Measurements from ENCODE around the gene BFSP1.

The BFSP1 gene

GRCh38 chr20:17520583-17520982 is 10.6 kb downstream of the BFSP1 start:
- DNase-seq (ENCODE audit: low spot score), result no peak

DNA sequence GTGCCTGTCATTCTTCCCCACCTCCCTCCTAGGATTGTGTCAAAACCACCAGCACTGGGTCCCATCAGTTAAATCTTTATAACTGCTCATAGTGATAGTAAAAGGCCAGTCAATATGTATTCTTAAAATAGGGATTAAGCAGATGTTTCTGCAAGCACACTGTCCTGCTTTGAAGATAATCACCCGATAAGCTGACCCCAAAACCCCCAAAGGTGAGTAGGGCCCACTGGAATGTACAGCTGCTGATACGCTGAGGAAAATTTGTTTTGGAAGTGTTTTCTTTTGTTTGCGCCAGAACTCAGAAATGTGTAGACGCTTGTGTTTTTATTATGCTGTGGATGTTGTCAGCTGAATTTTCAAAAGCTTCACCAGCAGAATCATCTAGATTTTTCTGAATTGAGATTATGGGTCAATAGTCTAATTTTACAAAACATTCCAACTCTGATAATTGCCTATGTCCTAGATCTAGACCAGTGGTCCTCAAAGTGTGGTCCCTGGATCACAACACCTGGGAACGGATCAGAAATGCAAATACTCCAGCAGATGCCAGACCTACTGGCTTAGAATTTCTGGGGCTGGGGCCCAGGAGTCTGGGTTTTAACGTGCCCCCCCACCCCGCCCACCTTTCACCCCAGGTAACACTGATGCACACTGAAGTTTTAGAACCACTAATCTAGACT is 11.4 kb downstream of the BFSP1 start:
- DNase-seq (ENCODE audit: low spot score), result no peak

GRCh38 chr20:17518339-17519052 is 12.7 kb downstream of the BFSP1 start:
- no peak for DNase-seq (ENCODE audit: low spot score)

GRCh38 chr20:17515053-17515452 is 16.1 kb downstream of the BFSP1 start:
- DNase-seq (ENCODE audit: low spot score), result no peak

- DNase-seq (ENCODE audit: low spot score), result no peak
These were observed 17.2 kb downstream of the BFSP1 start for GRCh38 chr20:17513939-17514338.

DNA sequence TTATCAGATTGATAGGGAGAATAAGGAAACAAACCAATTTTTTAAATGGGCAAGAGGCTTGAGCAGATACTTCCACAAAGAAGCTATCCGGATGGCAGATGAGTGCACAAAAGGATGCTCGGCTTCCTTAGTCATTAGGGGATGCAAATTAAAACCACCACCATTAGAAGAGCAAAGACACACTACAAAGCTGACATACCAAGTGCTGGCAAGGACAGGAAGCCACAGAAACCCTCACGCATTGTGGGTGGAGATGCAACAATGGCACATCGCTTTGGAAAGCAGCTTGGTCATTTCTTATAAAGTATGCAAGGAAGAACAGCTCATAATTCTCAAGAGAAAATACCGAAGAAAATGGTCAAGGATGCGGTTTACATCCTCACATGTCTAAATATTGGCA is 19.8 kb downstream of the BFSP1 start:
- no peak for DNase-seq (ENCODE audit: low spot score)

GRCh38 chr20:17510548-17510947 is 20.6 kb downstream of the BFSP1 start:
- DNase-seq (ENCODE audit: low spot score), result no peak

GRCh38 chr20:17508756-17509155 is 22.4 kb downstream of the BFSP1 start:
- no peak for DNase-seq (ENCODE audit: low spot score)

GRCh38 chr20:17507531-17507930 is 23.6 kb downstream of the BFSP1 start:
- no peak for DNase-seq (ENCODE audit: low spot score)

GRCh38 chr20:17507032-17507431 is 24.1 kb downstream of the BFSP1 start:
- peak; percentile 21 for DNase-seq (ENCODE audit: low spot score)

DNA sequence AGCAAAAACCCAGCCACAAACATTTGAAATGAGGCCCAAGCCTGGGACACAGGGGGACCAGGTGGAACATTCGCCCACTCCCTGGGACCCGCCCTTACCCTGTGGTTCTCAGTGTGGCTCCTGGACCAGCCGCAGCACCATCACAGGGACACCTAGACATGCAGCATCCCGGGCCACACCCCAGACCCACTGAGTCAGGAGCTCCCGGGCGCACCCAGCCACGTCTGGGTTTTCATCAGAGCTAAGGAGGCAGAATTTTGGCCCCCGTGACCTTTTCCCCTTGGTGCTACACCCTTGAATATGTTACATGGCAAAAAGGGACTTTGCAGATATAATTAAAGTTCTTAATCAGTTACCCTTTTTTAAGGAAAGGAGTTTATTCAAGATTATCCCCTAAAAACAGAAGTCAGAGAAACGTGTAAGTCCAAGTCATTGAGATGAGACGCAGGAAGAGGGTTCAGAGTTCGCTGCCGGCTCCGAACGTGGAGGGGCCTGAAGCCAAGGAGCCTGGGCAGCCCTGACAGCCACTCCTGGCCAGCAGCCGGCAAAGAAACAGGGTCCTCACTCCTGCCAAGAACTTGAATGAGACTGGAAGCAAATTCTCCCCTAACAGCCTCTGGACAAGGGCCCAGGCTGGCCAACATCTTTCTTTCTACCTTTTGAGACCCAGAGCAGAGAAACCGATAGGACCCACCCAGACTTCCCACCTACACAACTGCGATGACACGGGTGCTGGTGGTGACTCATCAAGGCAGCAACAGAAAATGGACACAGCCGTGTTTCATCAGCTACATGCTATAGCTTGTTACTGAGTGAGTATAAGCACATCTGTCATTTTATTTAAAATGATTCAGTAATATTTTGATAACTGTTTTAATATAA is 25.3 kb downstream of the BFSP1 start:
- DNase-seq (ENCODE audit: low spot score), result peak; percentile 94

GRCh38 chr20:17504898-17505635 is 26.1 kb downstream of the BFSP1 start:
- peak; percentile 86 for DNase-seq (ENCODE audit: low spot score)

GRCh38 chr20:17504066-17504897 is 26.9 kb downstream of the BFSP1 start:
- DNase-seq (ENCODE audit: low spot score), result no peak

GRCh38 chr20:17503301-17504065 is 27.7 kb downstream of the BFSP1 start:
- DNase-seq (ENCODE audit: low spot score), result no peak

DNA sequence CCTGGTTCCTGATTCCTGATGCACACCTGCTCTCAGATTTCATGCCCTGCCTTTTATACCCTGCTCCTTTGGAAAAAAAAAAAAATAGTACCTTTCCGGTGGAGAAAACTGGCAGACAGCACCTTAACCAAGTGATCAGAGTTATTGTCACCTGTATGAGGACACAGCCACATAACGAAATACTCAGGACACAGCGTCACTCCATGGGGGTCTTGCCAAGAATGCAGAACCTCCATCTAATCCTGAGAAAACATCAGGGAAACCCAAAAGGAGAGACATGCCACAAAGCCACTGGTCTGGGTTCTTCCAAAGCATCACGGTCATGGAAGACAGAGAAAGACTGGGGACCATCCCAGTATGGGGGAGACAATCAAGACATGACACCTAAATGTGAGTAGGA is 29.1 kb downstream of the BFSP1 start:
- DNase-seq (ENCODE audit: low spot score), result no peak

DNA sequence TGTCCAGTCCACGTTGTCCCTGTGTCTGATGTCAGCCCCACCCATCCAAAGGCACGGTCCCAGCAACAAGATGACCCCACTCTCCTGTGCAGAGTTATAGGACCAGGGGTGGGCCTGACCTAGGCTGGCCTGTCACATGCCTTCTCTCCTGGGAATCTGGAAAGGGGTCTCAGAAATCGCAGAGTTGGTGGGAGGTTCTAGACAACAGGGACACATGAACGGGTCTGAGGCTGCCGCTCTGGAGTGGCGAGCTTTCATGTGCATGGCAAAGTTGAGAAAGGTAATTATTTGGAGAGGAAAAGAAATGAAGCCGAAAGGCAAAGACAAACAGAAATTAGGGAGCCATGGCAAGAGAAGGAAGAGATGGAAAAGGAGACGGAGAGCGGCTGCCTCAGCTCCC is 29.5 kb downstream of the BFSP1 start:
- DNase-seq (ENCODE audit: low spot score), result no peak

- no peak for DNase-seq (ENCODE audit: low spot score)
These were observed 30.4 kb downstream of the BFSP1 start for GRCh38 chr20:17500826-17501225.

- no peak for DNase-seq (ENCODE audit: low spot score)
These were observed 30.9 kb downstream of the BFSP1 start for GRCh38 chr20:17500271-17500670.

DNA sequence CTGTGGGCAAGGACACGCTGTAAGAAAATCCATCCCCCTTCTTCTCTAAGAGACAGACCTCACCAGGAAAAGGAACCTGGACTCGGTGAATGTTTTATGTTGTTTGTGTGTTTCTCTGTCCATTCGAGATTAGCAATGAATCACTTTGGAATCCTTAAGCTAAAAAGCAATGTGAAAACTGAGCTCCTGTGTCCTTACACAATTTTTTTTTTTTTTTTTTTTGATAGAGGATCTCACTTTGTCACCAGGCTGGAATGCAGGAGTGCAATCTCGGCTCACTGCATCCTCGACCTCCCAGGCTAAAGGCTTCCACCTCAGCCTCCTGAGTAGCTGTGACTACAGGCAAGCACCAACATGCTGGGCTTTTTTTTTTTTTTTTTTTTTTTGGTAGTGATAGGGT is 32.1 kb downstream of the BFSP1 start:
- no peak for DNase-seq (ENCODE audit: low spot score)

GRCh38 chr20:17498641-17499040 is 32.5 kb downstream of the BFSP1 start:
- DNase-seq (ENCODE audit: low spot score), result no peak
